Body of pancreas (tissue), 4 donors: ENCODE results near the gene LYRM4. TPM values are rescaled to one million over a fixed set of nuclear protein-coding genes. Genes with fewer than 3 reads are reported as not detected.

Experiments
- ATAC-seq: fragments of 150-250 bp; one replicate; pipeline ENCODE4 v1.9.1; 2016
- DNase-seq, 4 donors: peaks; one replicate each; pipeline ENCODE4 v3.0.0-alpha.2; 2019
- H3K27ac ChIP-seq, 4 donors: fragments of 200-600 bp; sonication (generic); 1 replicate in 3 of 4; 2 replicates in 1 of 4; pipeline versions ENCODE4 v1.5.1 to v1.6.1; 2016 to 2019; ENCODE audit warnings: mild to moderate bottlenecking in 1 of 4, mixed read lengths in 1 of 4, moderate library complexity in 1 of 4
- H3K27me3 ChIP-seq, 2 donors: fragments of 200-600 bp; sonication (generic); one replicate each; pipeline ENCODE4 v1.6.0; 2016; ENCODE audit warnings: mild to moderate bottlenecking in 1 of 2
- H3K36me3 ChIP-seq, 2 donors: fragments of 200-600 bp; sonication (generic); replicated peaks in 1 of 2; 2 replicates each; pipeline ENCODE4 v1.5.1; 2016; ENCODE audit warnings: low read depth in 2 of 2; ENCODE audit not compliant: insufficient read depth in 1 of 2
- H3K4me1 ChIP-seq: fragments of 200-600 bp; sonication (generic); one replicate; pipeline ENCODE4 v1.6.0; 2016
- H3K4me3 ChIP-seq, 2 donors: fragments of 200-600 bp; sonication (generic); 1 replicate in 1 of 2; 2 replicates in 1 of 2; pipeline ENCODE4 v1.5.1; 2016 to 2019
- H3K9me3 ChIP-seq, 3 donors: fragments of 200-600 bp; sonication (generic); 1 replicate in 2 of 3; 2 replicates in 1 of 3; pipeline ENCODE4 v1.5.1; 2016
- CTCF ChIP-seq, 7 experiments: fragments of 450-650 bp in 4 of 7; fragments of 200-600 bp in 3 of 7; sonication (generic) in 3 of 7; IDR thresholded peaks; one replicate each; pipeline ENCODE4 v1.5.1; 2016 to 2019; ENCODE audit warnings: antibody characterized with exemption in 7 of 7
- POLR2A ChIP-seq, 3 donors: fragments of 450-650 bp; IDR thresholded peaks; one replicate each; pipeline ENCODE4 v1.6.1; 2016; ENCODE audit warnings: antibody characterized with exemption in 3 of 3, mild to moderate bottlenecking in 2 of 3
- WGBS, 2 donors: methylation state at CpG; one replicate each; pipeline ENCODE4 v1.1.5; 2017; 5-methylcytosine and 5-hydroxymethylcytosine counted together
- intact Hi-C: fragments of 100-400 bp; cut with DNase I; formaldehyde crosslinking; loops from one replicate; pipeline ENCODE4 v1.15.1; 2023
- total RNA-seq, 2 donors: library from RNA; depleted of rRNA; stranded (reverse); fragments of >200 nt; gene quantifications; one replicate each; pipeline ENCODE4 v1.1.0, GENCODE V29; 2016

The LYRM4 gene
- total RNA-seq, 2 donors from 2014 or later, result 15.3 to 18.5 TPM

- 79 to 82% methylated on average over 3 of the region's 3 CpGs for WGBS, 2 donors
- Histone ChIP-seq H3K4me3 (no peak overlapping the region), H3K4me1 (no peaks in the 10 kb centered on the region), H3K27ac (no peak overlapping the region), H3K36me3 (no peaks in the 10 kb centered on the region), H3K9me3 (no peaks in the 10 kb centered on the region), H3K27me3 (no peaks in the 10 kb centered on the region)
- TF ChIP-seq POLR2A (IDR thresholded peaks at IDR 0.05) (no peak), CTCF (IDR thresholded peaks at IDR 0.05) (no peak)
- DNase-seq, result no peak
- intact Hi-C loops, result no loop called here
- no peak for ATAC-seq
Measured at GRCh38 chr6:5250451-5250850, 10.3 kb downstream of the LYRM4 start.

GRCh38 chr6:5249451-5250122 is 11.2 kb downstream of the LYRM4 start:
- DNase-seq (no peak), ATAC-seq (no peak)
- Histone ChIP-seq H3K36me3 (no peaks in the 10 kb centered on the region), H3K27me3 (no peaks in the 10 kb centered on the region), H3K27ac (no peak overlapping the region), H3K9me3 (no peaks in the 10 kb centered on the region), H3K4me3 (no peak overlapping the region), H3K4me1 (no peaks in the 10 kb centered on the region)
- whole genome bisulfite sequencing, 2 donors, result 66% methylated on average over 5 of the region's 5 CpGs
- TF ChIP-seq CTCF (IDR thresholded peaks at IDR 0.05) (no peak), POLR2A (IDR thresholded peaks at IDR 0.05) (no peak)
- intact Hi-C loops, result no loop called here

- no peaks in the 10 kb centered on the region for H3K36me3 ChIP-seq
- no peak for ATAC-seq
- intact Hi-C loops, result no loop called here
- no peaks in the 10 kb centered on the region for H3K4me1 ChIP-seq
- no peak overlapping the region for H3K4me3 ChIP-seq
- DNase-seq, result no peak
- no peaks in the 10 kb centered on the region for H3K9me3 ChIP-seq
- no peak overlapping the region for H3K27ac ChIP-seq
- TF ChIP-seq CTCF (IDR thresholded peaks at IDR 0.05) (no peak), POLR2A (IDR thresholded peaks at IDR 0.05) (no peak)
- 74 to 78% methylated on average over 9 of the region's 9 CpGs for WGBS, 2 donors
- H3K27me3 ChIP-seq, result no peaks in the 10 kb centered on the region
Measured at GRCh38 chr6:5248302-5249098, 12.2 kb downstream of the LYRM4 start.

DNA sequence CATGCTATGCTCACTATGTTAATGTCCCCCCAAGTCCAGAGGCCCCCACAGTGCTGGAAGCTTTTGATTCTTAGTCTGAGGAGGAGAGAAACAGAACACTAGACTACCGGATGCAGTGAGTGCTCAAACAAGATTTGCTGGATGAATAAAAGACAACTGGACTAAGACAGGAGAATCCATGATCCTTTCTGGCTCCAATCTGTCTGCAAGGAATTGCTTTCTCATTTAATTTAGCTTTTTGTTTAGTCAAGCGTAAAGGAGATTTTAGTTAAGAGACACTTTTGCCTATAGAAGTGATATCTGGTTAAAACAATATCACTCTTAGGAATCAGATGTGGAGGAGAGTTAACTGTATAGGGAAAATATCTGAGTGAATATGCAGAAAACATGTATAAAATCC is 13.5 kb downstream of the LYRM4 start:
- intact Hi-C loops, result no loop called here
- TF ChIP-seq POLR2A (IDR thresholded peaks at IDR 0.05), result no peak
- ATAC-seq, result no peak

DNA sequence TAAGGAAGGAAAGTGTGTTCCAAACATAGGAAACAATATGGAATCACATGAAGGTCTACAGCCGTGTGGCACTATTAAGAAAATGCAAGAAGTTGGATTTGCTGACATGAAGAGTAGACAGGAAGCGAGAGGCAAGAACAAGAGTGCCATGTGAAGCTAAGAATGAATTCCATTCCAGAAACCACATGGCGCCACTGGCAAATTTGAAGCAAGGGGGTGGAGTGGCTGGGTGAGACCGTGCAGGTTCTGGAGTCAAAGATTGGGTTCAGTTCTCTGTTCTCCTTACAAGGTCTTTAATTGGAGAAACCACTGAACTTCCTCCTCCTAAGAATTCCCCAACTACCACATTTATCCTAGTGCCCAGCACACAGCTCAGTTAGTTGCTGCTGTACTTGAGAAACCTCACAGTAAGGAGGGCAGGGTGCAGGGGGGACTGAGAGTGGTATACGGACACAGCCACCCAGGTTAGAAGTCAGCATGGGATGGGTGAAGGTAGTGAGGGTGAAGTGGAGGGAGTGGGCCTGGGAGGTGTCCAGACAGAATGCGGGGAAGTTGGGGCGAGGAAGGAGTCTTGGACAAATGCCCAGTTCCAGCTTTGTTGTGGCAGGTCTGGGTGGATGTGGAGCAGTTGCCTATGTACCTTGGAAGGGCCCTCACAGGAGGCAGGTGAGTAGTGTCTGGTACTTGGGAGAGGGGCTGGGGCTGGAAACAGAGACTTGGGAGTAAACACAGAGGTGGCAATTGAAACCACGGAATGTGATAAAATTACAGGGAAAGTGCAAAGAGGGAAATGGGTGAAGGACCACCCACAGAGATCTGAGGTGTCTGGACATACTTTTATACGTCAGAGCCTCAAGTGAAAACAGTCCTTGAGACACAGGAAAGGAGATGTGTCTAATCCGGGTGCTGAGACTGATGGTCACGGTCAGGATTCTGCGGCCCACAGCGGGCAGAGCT is 14.3 kb downstream of the LYRM4 start:
- no peak for DNase-seq
- no peak overlapping the region for H3K27ac ChIP-seq
- WGBS, 2 donors, result 88 to 89% methylated on average over 13 of the region's 13 CpGs
- intact Hi-C loops, result no loop called here
- no peaks in the 10 kb centered on the region for H3K27me3 ChIP-seq
- no peak overlapping the region for H3K4me3 ChIP-seq
- ATAC-seq, result no peak
- TF ChIP-seq POLR2A (IDR thresholded peaks at IDR 0.05) (no peak), CTCF (IDR thresholded peaks at IDR 0.05) (no peak)
- no peaks in the 10 kb centered on the region for H3K9me3 ChIP-seq
- no peaks in the 10 kb centered on the region for H3K4me1 ChIP-seq
- no peaks in the 10 kb centered on the region for H3K36me3 ChIP-seq

More for the DNA sequence above, 13.5 kb downstream of the LYRM4 start:
- H3K27ac ChIP-seq, result no peak overlapping the region
- no peaks in the 10 kb centered on the region for H3K36me3 ChIP-seq
- no peaks in the 10 kb centered on the region for H3K27me3 ChIP-seq
- H3K4me1 ChIP-seq, result no peaks in the 10 kb centered on the region
- 93 to 100% methylated on average over 2 of the region's 2 CpGs for WGBS, 2 donors
- H3K4me3 ChIP-seq, result no peak overlapping the region
- no peak for DNase-seq
- H3K9me3 ChIP-seq, result no peaks in the 10 kb centered on the region
